HG02884 (cell line): Measurements from ENCODE around the gene DYNAP.

Source experiments
- ATAC-seq: cut with Tn5 transposase; IDR thresholded peaks from one replicate; pipeline ENCODE4 v1.9.1; 2021; ENCODE audit warnings: mild to moderate bottlenecking, moderate library complexity; ENCODE audit not compliant: unreplicated experiment

The DYNAP gene

DNA sequence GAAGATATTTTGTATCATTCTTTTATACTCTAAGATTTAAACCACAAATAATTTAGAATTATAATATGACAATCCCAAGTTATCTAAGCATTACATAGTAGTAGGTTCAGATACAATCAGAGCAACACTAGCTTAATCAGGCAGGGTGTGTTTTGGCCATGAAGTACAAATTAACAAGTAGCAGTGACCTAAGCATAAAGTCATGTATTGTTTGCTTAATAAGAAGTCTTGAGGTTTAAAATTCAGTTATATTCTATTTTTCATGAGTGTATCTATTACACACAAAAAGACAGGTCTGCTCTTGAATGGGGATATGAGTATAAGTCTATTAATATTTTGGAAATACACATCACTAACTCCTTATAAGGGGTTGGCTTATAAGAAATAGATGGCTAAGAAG lies 39.9 kb downstream of the DYNAP start:
- no peak for ATAC-seq

DNA sequence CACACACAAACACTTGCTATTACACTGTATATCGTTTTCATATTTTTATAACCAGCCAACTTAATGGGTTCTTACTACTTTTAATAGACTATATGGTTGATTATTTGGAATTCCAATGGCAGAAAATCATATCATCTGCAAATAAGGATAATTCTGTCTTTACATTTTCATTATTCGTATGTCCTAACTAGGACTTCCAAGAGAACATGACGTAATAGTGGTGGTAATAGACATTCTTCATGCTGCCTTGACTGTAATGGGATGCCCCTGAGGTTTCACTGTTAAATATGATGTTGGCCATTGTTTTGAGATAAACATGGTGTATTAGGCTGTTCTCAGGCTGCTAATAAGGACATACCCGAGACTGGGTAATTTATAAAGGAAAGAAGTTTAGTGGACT lies 45.2 kb downstream of the DYNAP start:
- ATAC-seq = no peak

DNA sequence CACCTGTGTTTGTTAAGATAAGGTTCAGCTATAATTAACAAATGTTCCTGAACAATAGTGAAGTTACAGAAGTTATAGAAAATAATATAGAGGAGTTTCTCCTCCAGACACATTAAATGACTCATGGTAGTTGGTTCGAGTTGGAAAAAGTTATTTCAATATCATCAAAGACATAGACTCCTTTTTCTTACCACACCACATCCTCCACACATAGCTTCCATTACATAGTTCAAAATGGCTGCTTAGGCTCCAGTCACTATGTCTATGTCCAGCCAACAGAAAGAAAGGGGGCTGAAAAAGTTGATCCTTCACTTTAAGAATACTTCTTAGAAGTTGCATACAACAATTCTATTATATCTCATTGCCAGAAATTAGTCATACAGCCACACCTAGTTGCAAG lies 50.7 kb downstream of the DYNAP start:
- no peak for ATAC-seq

- no peak for ATAC-seq
These were observed 56.1 kb downstream of the DYNAP start for GRCh38 chr18:54647176-54647575.
